Immature natural killer cell (primary cell): ENCODE measurements around the gene STXBP5L. TPM values are rescaled to one million over a fixed set of nuclear protein-coding genes. Genes with fewer than 3 reads are reported as not detected.
"Not testable (repeated sequence)": the region's sequence is repeated elsewhere in the genome, so short reads cannot be mapped to it uniquely, and the experiment has no call there.

ENCODE experiments used
- DNase-seq, 3 donors: peaks; one replicate each; pipeline ENCODE4 v3.0.0; 2022; ENCODE audit warnings: mixed read lengths in 1 of 3
- H3K27ac Mint-ChIP-seq, 6 donors: one replicate each; pipeline ENCODE4 v1.8.0; 2020; ENCODE audit warnings: mixed read lengths in 6 of 6, mild to moderate bottlenecking in 5 of 6, inconsistent platforms in 4 of 6, moderate library complexity in 3 of 6
- H3K27me3 Mint-ChIP-seq, 3 donors: one replicate each; pipeline ENCODE4 v1.8.0; 2020 to 2021; ENCODE audit warnings: low read depth in 3 of 3, mild to moderate bottlenecking in 3 of 3, mixed read lengths in 3 of 3, moderate library complexity in 3 of 3, inconsistent platforms in 1 of 3
- H3K36me3 Mint-ChIP-seq, 3 donors: one replicate each; pipeline ENCODE4 v1.8.0; 2020; ENCODE audit warnings: mixed read lengths in 3 of 3, inconsistent platforms in 2 of 3, mild to moderate bottlenecking in 2 of 3
- H3K4me1 Mint-ChIP-seq, 2 donors: one replicate each; pipeline ENCODE4 v1.8.0; 2020; ENCODE audit warnings: inconsistent platforms in 2 of 2, mild to moderate bottlenecking in 2 of 2, mixed read lengths in 2 of 2, moderate library complexity in 1 of 2
- H3K4me3 Mint-ChIP-seq, 5 donors: one replicate each; pipeline ENCODE4 v1.8.0; 2020; ENCODE audit warnings: mild to moderate bottlenecking in 5 of 5, mixed read lengths in 5 of 5, inconsistent platforms in 3 of 5, moderate library complexity in 3 of 5
- H3K9me3 Mint-ChIP-seq, 6 donors: one replicate each; pipeline ENCODE4 v1.8.0; 2020; ENCODE audit warnings: mild to moderate bottlenecking in 6 of 6, mixed read lengths in 6 of 6, inconsistent platforms in 4 of 6, moderate library complexity in 3 of 6
- polyA plus RNA-seq, 3 donors: library from polyadenylated mRNA; unstranded; fragments of 300-500 nt; fragmentation: Illumina TruSeq; gene quantifications; one replicate each; pipeline ENCODE4 v1.2.3, GENCODE V29; 2021

Gene STXBP5L
- polyA plus RNA-seq, 3 donors from 2014 or later: not detected

DNA sequence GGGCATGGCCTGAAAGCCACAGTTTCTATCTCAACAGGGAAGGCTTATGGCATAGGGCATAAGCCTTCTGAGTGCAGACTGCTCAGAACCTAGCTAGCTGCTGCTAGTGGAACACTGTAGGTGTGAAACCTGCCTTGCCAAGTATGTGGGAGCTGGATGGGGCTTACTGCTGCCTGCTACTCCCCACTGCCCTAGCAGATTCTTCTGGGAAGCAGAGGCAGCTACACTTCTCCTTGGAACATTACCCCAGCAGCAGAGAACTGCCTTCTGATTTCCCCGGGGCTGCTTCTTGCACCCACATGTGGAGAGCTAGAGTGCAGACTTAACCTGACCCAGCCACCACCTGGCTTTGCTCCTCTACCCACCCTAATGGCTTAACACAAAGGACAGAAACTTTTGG, 422.1 kb downstream of the STXBP5L start:
- Mint-ChIP-seq H3K9me3 (peaks cover 0 to 15% (median 4%) of the 10 kb centered on the region in 6 donors), H3K4me3 (no peak overlapping the region), H3K27me3 (peaks cover 0 to 5% (median 2%) of the 10 kb centered on the region in 3 donors), H3K27ac (no peak overlapping the region), H3K36me3 (no peaks in the 10 kb centered on the region), H3K4me1 (no peaks in the 10 kb centered on the region)
- DNase-seq: no peak

DNA sequence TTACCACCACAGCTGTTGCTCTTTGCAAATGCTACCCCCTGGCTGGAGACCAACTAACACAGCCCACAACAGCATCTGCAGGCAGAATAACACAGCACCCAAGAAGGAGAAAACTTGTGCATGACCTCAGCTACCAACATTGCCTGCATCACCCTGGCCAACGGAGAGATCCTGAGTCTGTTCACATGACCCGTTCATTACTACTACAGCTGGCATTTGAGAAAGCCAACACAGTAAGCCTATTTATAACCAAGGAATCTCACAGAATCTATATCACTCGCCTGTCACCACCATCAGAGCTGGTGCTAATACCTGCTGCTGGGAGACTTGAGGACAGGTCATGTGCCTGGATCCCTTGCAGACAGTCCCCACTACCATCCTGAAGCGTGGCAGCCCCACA, 422.6 kb downstream of the STXBP5L start:
- H3K36me3 Mint-ChIP-seq: no peaks in the 10 kb centered on the region
- peaks cover under 1 to 5% (median 2%) of the 10 kb centered on the region in 3 donors for H3K27me3 Mint-ChIP-seq
- no peak overlapping the region for H3K4me3 Mint-ChIP-seq
- H3K4me1 Mint-ChIP-seq: no peaks in the 10 kb centered on the region
- H3K27ac Mint-ChIP-seq: no peak overlapping the region
- DNase-seq: no peak
- H3K9me3 Mint-ChIP-seq: peaks cover 2 to 15% (median 5%) of the 10 kb centered on the region in 6 donors

DNA sequence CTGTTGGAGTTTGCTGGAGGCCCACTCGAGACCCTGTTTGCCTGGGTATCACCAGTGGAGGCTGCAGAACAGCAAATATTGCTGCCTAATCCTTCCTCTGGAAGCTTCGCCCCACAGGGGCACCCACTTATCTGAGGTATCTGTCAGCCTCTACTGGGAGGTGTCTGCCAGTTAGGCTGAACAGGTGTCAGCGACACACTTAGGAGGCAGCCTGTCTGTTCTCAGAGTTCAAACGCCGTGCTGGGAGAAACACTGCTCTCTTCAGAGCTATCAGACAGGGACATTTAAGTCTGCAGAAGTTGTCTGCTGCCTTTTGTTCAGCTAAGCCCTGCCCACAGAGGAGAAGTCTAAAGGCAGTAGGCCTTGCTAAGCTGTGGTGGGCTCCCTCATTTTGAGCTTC, 448.0 kb downstream of the STXBP5L start:
- not testable (repeated sequence) for DNase-seq, H3K27ac Mint-ChIP-seq, H3K4me3 Mint-ChIP-seq, H3K27me3 Mint-ChIP-seq, H3K4me1 Mint-ChIP-seq, H3K36me3 Mint-ChIP-seq
- peaks cover 3 to 23% (median 14%) of the 10 kb centered on the region in 6 donors for H3K9me3 Mint-ChIP-seq

DNA sequence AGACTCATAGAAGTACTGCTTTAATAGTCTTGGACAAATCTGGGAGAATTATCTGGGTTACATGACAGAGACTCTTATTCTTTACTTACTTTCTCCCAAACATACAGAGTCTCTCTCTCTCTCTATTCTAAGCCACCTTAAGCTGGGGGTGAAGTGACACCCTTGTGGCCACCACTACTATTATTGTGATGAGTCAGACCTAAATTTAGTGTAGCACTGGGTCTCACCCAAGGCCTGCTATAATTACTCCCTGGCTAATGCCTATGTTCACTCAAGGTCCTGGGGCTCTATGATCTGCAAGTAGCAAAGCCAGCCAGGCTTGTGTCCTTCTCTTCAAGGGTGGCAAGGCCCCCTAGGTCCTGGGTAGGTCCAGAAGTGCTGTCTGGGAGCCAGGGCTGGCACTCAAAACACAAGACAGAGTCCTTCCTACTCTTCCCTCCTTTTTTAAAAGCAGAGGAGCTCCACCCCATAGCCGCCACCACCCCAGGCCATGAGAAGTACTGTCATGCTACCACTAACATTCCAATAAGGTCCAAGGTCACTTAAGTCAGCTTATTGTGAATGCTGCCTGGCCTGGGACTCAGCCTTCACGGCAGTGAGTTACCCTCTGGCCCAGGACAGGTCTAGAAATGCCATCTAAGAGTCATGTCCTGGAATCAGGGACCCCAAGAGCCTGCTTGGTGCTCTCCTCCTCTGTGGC, 454.2 kb downstream of the STXBP5L start:
- Mint-ChIP-seq H3K4me1 (no peaks in the 10 kb centered on the region), H3K36me3 (no peaks in the 10 kb centered on the region), H3K27ac (no peak overlapping the region), H3K4me3 (no peak overlapping the region), H3K27me3 (no peaks in the 10 kb centered on the region), H3K9me3 (peaks cover 0 to 9% (median 2%) of the 10 kb centered on the region in 6 donors)
- no peak for DNase-seq

DNA sequence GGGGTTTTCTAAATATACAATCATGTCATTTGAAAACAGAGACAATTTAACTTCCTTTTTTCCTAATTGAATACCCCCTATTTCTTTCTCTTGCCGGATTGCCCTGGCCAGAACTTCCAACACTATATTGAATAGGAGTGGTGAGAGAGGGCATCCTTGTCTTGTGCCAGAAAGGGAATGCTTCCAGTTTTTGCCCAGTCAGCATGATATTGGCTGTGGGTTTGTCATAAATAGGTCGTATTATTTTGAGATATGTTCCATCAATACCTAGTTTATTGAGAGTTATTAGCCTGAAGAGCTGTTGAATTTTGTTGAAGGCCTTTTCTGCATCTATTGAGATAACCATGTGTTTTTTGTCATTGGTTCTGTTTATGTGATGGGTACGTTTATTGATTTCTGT, 480.3 kb downstream of the STXBP5L start:
- H3K9me3 Mint-ChIP-seq, H3K27me3 Mint-ChIP-seq, H3K27ac Mint-ChIP-seq, H3K36me3 Mint-ChIP-seq, H3K4me1 Mint-ChIP-seq, H3K4me3 Mint-ChIP-seq, DNase-seq: not testable (repeated sequence)

DNA sequence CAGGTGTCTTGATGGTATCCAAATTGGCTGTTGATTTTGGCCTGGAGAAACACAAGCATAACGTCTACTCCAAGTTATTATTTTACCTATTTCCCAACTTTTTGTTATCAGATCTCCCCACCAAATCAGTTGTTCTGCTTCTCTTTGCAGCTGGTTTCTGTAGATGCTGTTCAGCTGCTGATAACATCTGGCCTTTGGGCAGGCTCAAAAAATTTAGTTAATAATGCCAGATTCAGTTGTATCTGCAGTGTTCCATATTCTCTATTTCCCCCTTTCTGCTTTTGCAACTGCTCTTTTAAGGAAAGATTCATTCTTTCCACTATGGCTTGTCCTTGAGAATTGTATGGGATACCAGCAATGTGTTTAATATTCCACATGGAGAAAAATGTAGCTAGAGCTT, 488.0 kb downstream of the STXBP5L start:
- not testable (repeated sequence) for H3K27me3 Mint-ChIP-seq, H3K4me1 Mint-ChIP-seq

DNA sequence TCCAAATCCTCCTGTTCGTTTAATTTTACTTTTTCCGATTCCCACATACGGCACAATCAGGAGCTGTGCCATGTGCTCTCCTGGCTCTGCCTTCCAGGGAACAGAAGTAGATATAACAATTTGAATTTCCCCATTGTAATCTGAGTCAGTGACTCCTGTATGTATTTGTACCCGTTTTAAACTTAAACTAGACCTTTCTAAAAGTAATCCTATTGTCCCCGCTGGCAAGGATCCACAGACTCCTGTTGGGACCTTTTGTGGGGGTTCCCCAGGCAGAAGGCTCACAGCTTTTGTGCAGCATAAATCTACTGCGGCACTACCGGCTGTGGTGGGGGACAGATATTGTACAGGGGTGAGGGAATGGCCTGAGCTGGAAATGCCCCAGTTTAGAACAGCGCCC, 490.0 kb downstream of the STXBP5L start:
- H3K36me3 Mint-ChIP-seq, DNase-seq, H3K27me3 Mint-ChIP-seq, H3K4me1 Mint-ChIP-seq, H3K4me3 Mint-ChIP-seq, H3K9me3 Mint-ChIP-seq, H3K27ac Mint-ChIP-seq: not testable (repeated sequence)

More for the DNA sequence above, 488.0 kb downstream of the STXBP5L start:
- not testable (repeated sequence) for H3K36me3 Mint-ChIP-seq, H3K4me3 Mint-ChIP-seq, DNase-seq, H3K27ac Mint-ChIP-seq
- peaks cover 0 to 11% (median under 1%) of the 10 kb centered on the region in 6 donors for H3K9me3 Mint-ChIP-seq

DNA sequence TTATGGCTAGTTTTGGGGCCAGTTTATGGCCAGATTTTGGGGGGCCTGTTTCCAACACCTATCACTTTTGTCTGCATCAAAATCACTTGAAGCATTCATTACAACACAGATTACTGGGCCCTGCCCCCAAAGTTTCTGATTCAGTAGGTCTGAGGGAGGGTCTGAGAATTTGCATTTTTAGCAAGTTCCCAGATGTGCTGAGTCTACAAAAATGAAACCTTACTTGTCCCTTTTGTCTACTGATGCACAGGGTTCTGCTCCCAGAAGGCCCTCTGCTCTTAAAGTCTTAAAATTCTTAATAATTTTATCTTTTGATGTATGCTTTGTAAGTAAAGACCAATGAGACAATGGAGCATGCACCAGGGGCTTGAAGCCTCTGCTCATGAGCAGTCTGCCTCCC, 491.8 kb downstream of the STXBP5L start:
- peaks cover 0 to 8% (median 0%) of the 10 kb centered on the region in 6 donors for H3K9me3 Mint-ChIP-seq
- H3K4me3 Mint-ChIP-seq: no peak overlapping the region
- no peak for DNase-seq
- H3K36me3 Mint-ChIP-seq: no peaks in the 10 kb centered on the region
- no peak overlapping the region for H3K27ac Mint-ChIP-seq
- no peaks in the 10 kb centered on the region for H3K4me1 Mint-ChIP-seq
- peaks cover 0 to 3% (median 2%) of the 10 kb centered on the region in 3 donors for H3K27me3 Mint-ChIP-seq

DNA sequence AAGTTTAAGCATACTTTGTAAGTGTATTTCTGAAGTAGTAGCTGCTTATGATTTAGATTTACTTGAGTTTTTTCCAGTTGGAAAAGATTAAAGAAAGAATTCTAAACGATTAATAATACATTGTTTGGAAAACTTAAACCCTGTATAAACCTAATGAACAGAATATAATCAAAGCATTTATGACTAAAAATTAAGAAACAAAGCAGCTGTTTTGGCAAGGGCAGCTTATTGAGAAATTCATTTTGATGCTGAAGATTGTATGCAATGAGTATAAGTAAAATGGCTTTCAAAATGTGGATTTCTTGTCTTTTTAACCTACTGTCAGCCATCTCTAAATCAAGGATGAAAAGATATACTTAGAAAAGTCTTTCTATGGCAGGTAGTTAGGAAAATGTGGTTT, 497.6 kb downstream of the STXBP5L start:
- peaks cover 0 to 3% (median under 1%) of the 10 kb centered on the region in 3 donors for H3K27me3 Mint-ChIP-seq
- no peak for DNase-seq
- no peak overlapping the region for H3K4me3 Mint-ChIP-seq
- no peaks in the 10 kb centered on the region for H3K36me3 Mint-ChIP-seq
- no peaks in the 10 kb centered on the region for H3K9me3 Mint-ChIP-seq
- no peak overlapping the region for H3K27ac Mint-ChIP-seq
- H3K4me1 Mint-ChIP-seq: no peaks in the 10 kb centered on the region

DNA sequence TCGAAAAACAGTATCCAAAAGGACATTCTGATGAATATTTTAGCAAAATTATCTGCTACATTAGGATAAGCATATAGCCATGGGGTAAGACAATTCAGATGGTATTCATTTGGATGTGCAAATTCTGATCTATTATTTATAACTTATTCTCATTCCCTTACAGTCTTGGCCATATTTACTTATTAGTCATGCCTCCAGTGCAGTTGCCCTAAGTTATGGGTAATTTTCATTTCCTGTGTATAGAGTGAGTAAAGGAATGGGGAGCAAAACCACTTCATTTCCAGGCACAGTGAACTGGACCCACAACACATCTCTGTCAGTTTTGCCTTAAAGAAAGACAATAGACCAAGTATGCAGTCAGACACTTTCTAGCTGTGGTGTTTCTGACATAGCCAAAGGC, 503.5 kb downstream of the STXBP5L start:
- no peak for DNase-seq
- Mint-ChIP-seq H3K36me3 (no peaks in the 10 kb centered on the region), H3K27ac (no peak overlapping the region), H3K27me3 (peaks cover 3 to 5% (median 4%) of the 10 kb centered on the region in 3 donors), H3K4me1 (no peaks in the 10 kb centered on the region), H3K4me3 (no peak overlapping the region), H3K9me3 (peaks cover 0 to 1% (median 0%) of the 10 kb centered on the region in 6 donors)

DNA sequence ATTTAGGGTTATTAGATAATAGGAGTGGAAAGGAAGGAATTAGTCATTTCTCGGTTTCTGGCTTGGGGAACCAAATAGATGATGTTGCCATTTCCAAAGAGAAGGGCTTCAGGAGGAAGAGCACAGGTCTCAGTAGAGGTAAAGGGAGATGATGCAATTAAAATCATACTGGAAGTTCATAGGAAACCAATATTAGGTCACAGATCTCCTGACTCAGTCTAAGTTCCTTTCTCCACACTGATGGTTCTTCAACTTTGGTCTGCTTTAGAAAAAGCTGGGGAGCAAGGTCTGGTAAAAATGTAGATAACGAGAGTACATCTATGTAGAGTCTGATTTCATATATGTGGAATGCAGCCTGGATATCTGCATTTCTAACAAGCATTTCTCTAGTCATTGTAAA, 506.9 kb downstream of the STXBP5L start:
- Mint-ChIP-seq H3K27me3 (peaks cover 1 to 5% (median 4%) of the 10 kb centered on the region in 3 donors), H3K36me3 (no peaks in the 10 kb centered on the region), H3K4me1 (no peaks in the 10 kb centered on the region), H3K4me3 (no peak overlapping the region), H3K27ac (no peak overlapping the region), H3K9me3 (peaks cover 0 to 1% (median 0%) of the 10 kb centered on the region in 6 donors)
- DNase-seq: no peak

DNA sequence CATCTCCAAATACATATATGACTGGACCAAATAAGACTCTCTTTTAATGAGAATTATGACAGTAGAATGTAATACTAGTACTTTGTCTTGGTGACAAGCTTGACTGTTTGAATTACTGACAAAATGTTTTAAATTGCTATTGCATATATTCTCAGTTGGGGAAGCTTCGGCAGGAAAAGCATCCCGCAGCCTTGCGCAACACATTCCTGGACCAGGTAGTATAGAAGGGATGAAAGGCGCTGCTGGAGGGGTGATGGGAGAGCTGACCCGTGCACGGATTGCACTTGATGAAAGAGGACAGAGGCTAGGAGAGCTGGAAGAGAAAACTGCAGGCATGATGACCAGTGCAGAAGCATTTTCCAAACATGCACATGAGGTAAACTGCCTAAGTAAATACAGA, 510.2 kb downstream of the STXBP5L start:
- peaks cover 0 to 2% (median 0%) of the 10 kb centered on the region in 3 donors for H3K27me3 Mint-ChIP-seq
- H3K27ac Mint-ChIP-seq: no peak overlapping the region
- no peaks in the 10 kb centered on the region for H3K36me3 Mint-ChIP-seq
- H3K4me1 Mint-ChIP-seq: no peaks in the 10 kb centered on the region
- H3K9me3 Mint-ChIP-seq: peaks cover 0 to 1% (median 0%) of the 10 kb centered on the region in 6 donors
- DNase-seq: no peak
- no peak overlapping the region for H3K4me3 Mint-ChIP-seq

DNA sequence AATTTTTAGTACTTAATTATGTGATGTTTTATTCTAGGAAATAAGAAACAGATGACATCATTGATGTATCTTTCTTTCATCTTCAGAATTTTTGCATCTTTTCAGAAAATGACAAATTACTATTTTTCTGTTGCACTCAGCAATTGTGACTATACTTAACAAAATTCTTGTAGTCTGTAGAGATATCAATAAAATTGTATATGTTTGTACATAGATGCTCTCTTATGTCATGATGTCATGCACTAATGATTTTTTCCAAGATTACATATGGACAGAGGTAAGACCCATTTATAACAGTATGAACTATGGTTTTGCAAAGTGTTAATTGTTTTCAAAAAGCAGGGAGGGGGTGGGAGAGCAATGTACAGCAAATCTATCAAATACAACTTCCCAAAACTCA, 516.5 kb downstream of the STXBP5L start:
- H3K4me3 Mint-ChIP-seq: no peak overlapping the region
- H3K9me3 Mint-ChIP-seq: no peaks in the 10 kb centered on the region
- H3K27me3 Mint-ChIP-seq: no peaks in the 10 kb centered on the region
- no peaks in the 10 kb centered on the region for H3K36me3 Mint-ChIP-seq
- DNase-seq: no peak
- H3K27ac Mint-ChIP-seq: no peak overlapping the region
- no peaks in the 10 kb centered on the region for H3K4me1 Mint-ChIP-seq

DNA sequence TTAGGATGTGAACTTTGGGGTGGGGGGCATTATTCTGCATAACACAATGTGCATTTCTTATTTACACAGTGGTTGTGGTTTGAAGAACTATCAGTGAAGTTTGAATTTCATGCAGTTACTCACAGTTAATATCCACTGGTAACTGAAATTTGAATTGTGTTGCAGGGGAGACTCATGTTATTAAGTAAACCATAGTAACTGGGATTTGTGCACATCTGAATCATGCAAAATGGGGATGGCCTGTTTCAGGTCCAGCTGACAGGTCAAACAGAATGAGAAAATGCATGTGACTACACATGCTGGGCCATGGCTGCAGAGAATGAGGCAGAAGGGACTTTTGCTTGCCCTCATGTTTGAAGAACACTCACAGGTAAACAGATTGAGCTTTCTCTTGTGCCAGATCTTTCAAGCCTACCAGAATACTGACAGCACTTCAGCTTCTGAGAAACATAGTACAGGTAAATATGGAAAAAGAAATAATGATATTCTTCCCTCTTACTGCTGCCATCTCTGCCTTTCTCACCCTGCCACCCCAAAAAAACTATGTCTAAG, 522.7 kb downstream of the STXBP5L start:
- no peak overlapping the region for H3K4me3 Mint-ChIP-seq
- H3K27ac Mint-ChIP-seq: peak overlapping the region in 4 of 6 donors; percentile 11 to 55 (median 30)
- peaks cover 0 to 2% (median 0%) of the 10 kb centered on the region in 3 donors for H3K27me3 Mint-ChIP-seq
- peaks cover 9 to 12% of the 10 kb centered on the region in 2 donors for H3K4me1 Mint-ChIP-seq
- no peaks in the 10 kb centered on the region for H3K9me3 Mint-ChIP-seq
- peaks cover 0 to 4% (median 0%) of the 10 kb centered on the region in 3 donors for H3K36me3 Mint-ChIP-seq
- no peak for DNase-seq
